ENCODE results near the gene UBE2N.
"Not testable (repeated sequence)": the region's sequence is repeated elsewhere in the genome, so short reads cannot be mapped to it uniquely, and the experiment has no call there.

- not testable (repeated sequence) for TF ChIP-seq CTCF (IDR thresholded peaks at IDR 0.05; ENCODE audit: control extremely low read depth in 1 of 3, insufficient read depth in 1 of 3, low read depth in 1 of 3, low read length in 3 of 3); GABPA (IDR thresholded peaks at IDR 0.05; ENCODE audit: borderline replicate concordance, insufficient read depth, low read length); MAX (IDR thresholded peaks at IDR 0.05); SIN3A (conservative IDR thresholded peaks at IDR 0.05 in 1 of 2, IDR thresholded peaks at IDR 0.05 in 1 of 2; ENCODE audit: low read depth in 1 of 2, low read length in 2 of 2); HDAC6 (IDR thresholded peaks at IDR 0.05; ENCODE audit: low read depth, low read length); CBX5 (IDR thresholded peaks at IDR 0.05; ENCODE audit: low read depth, low read length); BACH1 (IDR thresholded peaks at IDR 0.05; ENCODE audit: low read length); SP1 (IDR thresholded peaks at IDR 0.05; ENCODE audit: low read depth, low read length); HDAC2 (IDR thresholded peaks at IDR 0.05; ENCODE audit: borderline replicate concordance in 1 of 2, low read depth in 2 of 2, low read length in 2 of 2); TCF12 (IDR thresholded peaks at IDR 0.05; ENCODE audit: low read depth, low read length); POLR2AphosphoS5 (IDR thresholded peaks at IDR 0.05; ENCODE audit: low read depth, low read length)
Measured at GRCh38 chr12:93411060-93411459, 30.7 kb downstream of the UBE2N start.
